ENCODE measurements around the gene DCN. TPM values are rescaled to one million over a fixed set of nuclear protein-coding genes. Genes with fewer than 3 reads are reported as not detected.

DCN gene
- total RNA-seq, 1 donor from 2014 or later = 41.6 TPM

DNA sequence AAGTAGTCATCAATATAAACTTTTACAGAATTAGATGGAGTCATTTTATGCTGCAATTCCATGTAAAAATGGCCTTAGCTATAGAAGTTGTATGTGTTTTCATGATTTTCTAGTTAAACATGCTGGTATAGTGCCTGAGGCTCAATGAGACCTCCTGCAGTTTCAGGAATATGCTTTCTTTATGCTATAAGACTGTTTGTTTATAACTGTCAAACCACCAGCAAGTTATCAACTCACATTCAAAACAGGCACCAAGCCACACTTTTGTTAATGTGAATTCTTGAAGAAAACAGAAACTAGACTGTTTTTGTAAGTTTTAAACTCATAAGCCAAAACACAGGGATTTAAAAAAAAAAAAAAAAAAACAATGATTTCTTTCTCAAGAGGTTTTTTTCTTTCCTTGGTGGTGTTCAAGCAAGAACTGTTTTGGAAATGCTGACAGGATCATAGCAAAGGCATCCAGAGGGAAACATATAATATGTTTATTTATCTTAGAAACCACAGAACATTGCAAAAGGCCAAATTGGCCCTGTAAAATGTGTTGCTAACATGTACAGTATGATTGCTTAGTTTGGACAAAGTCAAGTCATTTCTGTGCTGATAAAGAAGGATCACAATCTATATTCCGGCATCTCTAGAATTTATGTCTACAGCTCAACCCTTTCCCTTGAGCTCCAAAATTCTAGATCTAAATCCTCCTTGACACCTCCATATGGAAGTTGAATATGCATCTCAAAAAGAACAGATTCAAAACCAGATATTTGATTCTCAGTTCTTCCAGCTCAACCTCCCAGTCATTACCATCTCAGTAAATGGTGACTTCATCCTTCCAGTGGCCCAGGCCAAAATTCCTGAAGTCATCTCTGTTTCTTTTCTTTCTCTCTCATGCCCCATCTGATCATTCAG lies 42.3 kb downstream of the DCN start:
- FAIRE-seq = no peak
- no peak for DNase-seq (ENCODE audit: low spot score in 2 of 2)

DNA sequence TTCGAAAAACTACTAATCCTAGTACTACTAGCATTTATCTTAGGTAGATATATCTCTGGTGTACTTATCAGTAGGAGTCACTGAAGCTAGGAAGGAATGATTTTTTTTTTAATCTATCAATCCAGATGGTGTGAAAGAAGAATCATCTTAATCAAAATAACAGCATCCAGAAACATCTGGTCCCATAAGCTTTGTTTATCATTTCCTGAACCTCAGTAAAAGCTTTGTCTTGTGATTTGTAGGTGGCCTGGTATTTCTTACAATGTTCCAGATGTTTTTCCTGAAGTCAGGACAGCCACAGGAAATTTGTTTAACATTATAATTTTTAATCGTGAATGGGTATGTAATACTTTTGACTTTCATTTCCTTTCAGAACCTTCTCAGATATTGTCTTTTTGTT lies 43.3 kb downstream of the DCN start:
- DNase-seq (ENCODE audit: low spot score in 2 of 2) (no peak), FAIRE-seq (no peak)

DNA sequence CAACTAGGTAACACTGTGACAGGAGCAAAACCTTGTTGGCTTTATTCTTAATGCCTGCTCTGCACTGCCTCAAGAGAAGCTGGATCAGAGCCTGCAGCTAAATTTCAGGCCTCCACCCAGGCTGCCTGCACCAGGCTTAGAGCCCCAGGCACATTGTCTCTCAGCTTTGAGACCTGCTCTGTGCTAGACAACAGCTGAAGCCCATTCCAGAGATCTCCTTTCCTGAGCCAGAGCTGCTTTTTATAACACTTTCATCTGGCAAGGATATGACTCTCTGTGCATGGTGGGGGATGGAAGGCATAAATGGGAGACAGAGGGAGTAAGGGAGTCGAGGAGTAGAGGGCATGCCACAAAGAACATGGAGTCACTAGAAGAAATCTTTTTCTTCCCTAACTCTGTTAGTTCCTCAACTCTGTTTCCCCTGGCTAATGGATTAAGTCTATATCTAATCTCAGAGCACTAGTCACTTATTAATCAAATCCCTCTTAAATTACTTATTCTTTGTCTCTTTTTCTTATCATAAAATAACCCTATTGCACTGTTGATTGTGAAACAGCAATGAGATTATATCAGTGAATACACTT lies 44.2 kb downstream of the DCN start:
- no peak for DNase-seq (ENCODE audit: low spot score in 2 of 2)
- FAIRE-seq = no peak

DNA sequence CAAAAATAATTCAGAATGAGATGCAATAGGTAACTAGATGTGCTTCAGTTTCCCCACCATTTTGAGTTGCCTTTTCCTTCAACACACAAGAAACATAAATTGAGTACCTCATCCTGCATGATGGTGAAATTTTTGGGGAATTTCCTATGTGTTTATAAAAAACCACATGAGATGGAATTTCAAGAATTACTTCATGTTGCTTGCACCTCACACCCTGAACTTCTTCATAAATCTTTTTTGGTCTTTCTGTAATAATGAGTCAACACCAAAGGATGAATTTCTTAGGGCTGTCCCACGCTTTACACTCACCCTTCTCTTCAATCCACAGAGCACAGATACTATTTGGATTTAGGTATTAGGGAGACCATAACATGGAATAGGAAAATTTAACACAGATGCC lies 48.7 kb downstream of the DCN start:
- FAIRE-seq (no peak), DNase-seq (ENCODE audit: low spot score in 2 of 2) (no peak)

DNA sequence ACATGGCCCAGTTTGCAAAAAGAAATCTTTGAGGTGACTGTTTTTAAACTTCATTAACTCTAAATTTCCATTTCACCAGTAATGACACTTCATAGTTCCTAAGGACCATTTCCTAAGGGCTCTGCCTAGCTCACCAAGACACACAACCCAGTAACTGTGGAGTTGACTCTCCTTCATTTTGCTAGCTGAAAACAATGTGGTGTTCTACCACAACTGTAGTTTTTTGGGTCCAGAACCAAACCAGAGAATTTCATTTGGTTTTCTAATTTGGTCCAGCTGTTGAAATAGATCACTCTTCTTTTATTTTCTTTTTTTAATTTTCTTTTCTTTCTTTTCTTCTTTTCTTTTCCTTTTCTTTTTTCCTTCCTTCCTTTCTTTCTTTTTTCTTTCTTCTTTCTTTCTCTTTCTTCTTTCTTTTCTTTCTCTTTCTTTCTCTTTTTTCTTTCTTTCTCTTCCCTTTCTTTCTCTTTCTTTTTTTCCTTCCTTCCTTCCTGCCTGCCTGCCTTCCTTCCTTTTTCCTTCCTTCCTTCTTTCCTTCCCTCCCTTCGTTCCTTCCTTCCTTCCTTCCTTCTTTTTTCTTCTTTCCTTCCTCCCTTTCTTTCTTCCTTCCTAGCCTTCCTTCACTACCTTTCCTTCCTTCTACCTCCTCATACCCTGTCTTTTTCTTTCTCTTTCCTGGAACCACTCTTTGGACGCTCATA lies 52.8 kb downstream of the DCN start:
- no peak for FAIRE-seq
- no peak for DNase-seq (ENCODE audit: low spot score in 2 of 2)

DNA sequence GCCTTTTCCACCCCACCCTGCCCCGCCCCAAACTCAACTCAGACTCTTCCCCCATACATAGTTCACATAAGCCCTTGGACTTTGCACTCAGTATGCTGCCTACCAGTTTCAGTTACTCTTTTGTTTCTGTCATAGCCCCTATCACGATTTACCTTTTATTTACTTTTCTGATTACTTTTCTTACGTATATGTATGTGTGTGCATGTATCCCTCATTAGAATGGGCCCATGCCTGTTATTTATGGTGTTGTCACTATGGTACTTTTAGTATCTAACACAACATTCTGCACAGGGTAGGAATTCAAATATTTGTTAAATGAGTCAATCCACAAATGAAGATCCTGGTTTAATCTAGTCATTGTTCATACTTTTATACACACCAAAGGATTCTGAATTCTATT lies 54.9 kb downstream of the DCN start:
- FAIRE-seq = no peak
- no peak for DNase-seq (ENCODE audit: low spot score in 2 of 2)

DNA sequence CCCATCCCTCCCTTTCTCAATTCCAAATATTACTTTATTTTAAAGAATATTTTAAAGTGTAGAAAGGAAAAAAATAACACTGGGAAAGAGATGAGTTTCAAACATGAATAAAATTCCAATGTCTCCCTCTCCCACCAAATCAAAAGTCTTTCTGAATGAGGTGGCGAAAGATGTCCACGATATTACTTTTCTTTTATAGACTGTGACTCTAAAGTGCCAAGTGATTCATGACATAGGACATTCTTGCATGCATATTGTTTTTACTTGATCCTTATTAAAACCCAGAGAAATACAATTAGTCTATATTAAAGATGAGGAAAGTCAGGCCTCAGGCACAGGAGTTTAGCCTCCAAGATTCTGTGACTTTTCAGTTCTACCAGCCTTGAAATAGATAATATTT lies 55.3 kb downstream of the DCN start:
- no peak for FAIRE-seq
- DNase-seq (ENCODE audit: low spot score in 2 of 2) = no peak

DNA sequence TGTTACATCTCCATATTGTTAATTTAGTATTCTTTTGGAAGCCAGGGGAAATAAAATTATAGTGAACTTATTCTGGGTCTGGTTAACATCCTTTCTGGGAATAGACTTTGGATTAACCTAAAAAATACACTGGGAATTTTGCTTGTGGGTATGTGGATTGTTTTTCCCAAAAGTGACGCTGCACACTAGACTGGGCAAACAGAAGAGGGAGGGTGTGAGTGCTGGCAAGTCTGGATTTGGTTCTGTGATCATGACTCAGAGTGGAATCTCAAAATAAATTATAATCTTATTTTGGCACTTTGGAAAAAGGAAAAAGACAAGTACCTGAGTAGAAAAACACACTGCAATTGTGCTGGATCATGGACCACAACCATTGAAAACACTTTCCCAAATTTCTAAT lies 56.1 kb downstream of the DCN start:
- DNase-seq (ENCODE audit: low spot score in 2 of 2) (no peak), FAIRE-seq (no peak)

DNA sequence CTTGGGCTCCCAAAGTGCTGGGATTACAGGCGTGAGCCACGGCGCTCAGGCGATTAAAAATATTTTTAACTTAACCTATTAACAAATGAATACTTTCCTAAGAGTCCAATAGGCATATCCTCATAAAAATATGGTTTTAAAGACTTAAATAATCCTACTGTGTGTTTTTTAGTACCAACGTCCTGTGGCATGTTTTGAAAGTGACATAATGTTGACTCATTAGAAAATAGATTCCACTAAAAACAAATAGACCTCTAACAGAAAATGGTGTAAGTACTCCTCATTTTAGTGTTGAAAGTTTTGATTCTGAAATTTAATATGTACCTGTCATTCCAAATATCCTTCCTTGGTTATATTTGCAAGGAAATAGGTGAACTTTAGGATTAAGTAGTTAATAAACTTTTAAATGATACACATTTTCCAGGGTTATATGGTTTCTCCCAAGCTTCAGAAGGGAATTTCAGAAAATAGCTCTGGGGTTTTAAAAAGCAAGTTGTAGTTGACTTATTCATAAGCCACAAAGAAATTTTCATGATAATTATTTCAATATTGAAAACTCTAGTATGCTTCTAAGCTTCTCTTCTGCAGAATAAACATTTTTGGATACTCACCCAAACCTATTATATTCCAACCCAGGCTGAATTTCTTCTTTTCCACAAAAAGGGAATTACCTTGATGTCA lies 59.2 kb downstream of the DCN start:
- DNase-seq (ENCODE audit: low spot score in 2 of 2) (no peak), FAIRE-seq (no peak)

DNA sequence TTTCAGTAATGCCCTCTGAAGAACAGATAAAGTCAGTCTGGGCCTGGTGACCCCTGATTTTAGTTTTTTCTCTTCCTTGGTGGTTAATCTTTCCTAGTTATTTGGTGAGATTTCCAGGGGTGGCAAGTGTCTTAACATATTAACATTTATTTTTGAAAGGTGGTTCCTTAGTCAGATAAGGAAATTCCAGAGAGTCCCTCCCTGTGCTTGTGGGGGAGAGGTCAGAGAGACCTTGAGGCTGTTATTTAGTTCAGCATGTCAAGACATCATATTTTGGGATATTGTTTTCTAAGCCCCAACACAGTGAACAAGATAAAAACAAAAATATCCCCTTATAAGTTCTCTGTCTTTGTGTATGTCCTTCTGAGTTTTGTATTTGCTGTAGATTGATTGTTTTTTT lies 61.8 kb downstream of the DCN start:
- DNase-seq (ENCODE audit: low spot score in 2 of 2) (no peak), FAIRE-seq (no peak)

DNA sequence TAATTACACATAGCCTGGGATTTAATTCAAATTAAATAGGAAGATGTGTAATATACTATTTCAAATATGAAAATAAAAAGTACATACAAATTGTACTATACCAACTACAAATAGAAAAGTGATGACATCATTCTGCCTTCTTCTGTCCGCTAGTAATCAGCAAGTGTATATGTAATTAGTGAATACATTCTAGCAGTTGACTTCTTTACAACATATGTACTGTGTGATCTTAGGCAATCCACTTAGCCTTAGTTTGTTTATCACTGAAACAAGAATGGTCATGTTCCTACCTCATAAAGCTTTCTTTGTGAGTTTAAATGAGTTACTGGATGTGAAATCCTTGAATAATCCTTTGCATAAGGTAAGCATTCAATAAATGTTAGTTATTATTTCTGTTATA lies 63.5 kb downstream of the DCN start:
- FAIRE-seq = no peak

DNA sequence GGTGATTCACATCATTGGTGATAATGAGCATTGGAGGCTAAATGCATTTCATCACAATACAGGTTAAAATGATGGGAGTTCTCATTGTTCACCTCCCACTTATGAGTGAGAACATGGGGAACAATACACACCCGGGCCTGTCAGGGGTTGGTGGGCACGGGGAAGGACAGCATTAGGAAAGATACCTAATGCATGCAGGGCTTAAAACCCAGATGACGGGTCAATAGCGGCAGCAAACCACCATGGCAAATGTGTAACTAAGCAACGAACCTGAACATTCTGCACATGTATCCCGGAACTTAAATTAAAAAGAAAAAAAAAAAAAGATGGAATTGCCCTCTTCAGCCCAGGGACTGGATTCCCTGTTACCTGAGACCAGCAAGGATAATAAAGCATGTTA lies 69.0 kb downstream of the DCN start:
- FAIRE-seq = no peak
- no peak for DNase-seq (ENCODE audit: low spot score in 2 of 2)

More for the DNA sequence above, 63.5 kb downstream of the DCN start:
- DNase-seq (ENCODE audit: low spot score in 2 of 2) = no peak

DNA sequence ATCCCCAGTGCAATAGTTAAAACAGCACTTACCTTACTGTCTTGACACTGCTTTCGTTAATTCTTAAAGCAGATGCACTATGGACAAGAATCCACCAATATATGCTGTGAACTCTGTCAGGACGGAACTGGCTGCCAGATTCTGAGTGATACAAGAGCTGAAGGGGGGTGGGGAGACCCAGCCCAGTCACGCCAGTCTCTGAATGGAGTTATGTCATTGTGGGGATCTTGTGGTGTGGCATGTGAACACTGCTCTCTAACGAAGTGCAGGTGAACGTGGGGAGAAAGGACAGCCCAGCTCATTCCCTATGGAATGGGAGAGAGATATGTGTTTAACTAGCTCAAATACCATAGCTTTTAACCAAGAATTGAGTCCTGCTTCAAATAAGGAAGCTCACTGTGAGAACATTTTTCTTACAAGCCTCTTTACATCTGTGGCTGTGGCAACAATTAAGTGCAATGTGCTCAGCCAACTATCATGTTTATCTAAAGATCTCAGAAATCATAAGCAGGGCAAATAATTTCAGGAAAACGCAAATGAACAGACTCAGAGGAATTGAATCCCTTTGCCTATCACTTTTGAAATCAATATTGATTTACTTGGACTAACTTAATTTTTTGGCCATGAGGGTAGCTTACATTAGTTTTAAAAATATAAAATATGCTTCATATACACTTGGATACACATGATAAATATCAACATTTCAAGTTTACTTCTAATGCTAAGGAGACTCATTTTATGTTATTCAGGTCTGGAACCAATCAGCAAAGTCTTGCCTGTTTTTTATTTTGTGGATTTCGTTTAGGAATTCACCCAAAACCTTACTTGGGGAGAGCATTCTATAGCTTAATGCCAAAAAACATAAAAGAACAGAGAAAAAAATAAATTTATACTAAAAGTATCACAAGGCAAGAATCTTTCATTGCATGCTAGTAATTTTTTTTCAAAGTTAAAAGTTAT lies 71.0 kb downstream of the DCN start, which contains the start of gene LUM:
Gene LUM (minus strand): TSS at position 129 of the 960 bp plus-strand sequence. CDS start 2,515 bp downstream, outside the sequence.
- FAIRE-seq (no peak), DNase-seq (ENCODE audit: low spot score in 2 of 2) (no peak)

DNA sequence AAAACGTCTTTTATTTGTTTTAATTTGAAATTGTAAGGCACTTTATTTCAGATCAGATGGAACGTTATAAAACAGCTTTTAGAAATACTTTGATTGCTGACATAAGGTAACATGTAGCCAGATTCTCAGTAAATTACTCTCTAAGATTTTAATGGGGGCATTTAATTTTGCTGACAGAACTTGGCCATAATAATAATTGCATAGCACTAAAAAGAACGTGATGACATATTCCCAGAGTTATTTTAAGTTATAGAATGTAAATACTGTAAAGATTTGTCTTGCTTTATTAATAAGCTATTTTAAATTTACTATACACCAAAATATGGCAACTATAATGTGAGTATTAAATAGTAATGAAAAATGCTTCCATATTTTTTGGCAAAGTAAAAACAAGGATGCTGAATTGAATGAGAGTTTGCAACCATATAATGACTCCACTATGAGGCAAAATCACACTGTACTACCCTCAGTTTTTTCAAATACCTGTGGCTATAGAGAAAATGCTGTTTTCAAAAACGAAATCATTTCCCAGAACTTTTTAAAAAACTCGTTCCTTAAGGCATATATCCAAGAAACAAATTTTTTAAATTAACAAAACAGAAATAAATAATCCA lies 72.2 kb downstream of the DCN start:
- FAIRE-seq (no peak), DNase-seq (ENCODE audit: low spot score in 2 of 2) (no peak)

DNA sequence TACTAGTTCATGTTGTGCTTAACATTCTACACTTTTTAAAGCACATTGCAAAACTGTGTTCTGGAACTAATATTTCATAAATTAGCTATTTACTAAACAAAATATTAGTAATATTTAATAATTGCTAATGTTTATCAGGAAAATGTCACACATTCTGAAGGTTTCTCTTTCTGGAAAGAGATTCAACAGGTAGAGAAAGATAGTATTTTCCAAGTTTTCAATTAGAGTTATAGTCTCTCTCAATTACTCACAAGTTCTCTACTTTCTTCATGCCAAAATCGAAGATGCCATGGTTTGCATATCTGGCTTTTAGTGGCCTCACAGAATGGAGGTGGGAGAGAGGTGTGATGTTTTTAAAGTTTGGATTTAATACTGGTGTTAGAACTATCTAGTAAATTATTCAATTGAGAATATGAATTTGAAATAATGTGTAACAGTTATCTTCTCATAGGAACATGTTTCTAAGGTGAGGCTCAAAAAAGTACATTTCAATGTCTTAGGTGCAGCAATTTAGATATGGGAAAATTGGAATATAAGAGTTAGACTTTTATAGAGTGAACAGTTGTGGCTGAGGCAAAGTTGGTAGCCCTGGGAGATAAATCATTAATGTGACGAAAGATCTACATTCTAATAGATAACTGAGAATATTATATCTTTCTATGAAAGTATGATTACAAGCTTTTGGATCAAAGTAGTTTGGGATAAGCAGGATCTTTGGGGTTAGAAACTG lies 72.9 kb downstream of the DCN start:
- DNase-seq (ENCODE audit: low spot score in 2 of 2) (no peak), FAIRE-seq (no peak)

DNA sequence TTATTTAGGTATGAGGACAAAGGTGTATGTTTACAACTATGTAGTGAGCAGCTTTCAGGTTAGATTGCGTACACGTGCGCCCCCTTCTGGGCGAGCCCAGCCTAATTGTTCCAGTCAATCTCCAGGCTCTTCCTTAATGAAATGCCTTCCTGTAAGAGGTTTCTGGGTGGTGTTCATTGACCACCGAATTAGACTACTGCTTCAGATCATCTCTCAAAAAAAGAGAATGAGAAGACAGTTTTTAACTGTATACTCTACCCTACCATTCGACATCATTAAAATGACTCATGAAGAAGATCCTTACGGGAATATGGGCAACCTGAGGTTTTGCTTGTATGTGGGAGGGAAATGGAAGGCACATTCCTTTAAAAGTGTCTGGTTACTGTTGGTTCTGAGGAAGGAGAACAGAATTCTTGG lies 73.5 kb downstream of the DCN start:
- no peak for FAIRE-seq
- no peak for DNase-seq (ENCODE audit: low spot score in 2 of 2)

DNA sequence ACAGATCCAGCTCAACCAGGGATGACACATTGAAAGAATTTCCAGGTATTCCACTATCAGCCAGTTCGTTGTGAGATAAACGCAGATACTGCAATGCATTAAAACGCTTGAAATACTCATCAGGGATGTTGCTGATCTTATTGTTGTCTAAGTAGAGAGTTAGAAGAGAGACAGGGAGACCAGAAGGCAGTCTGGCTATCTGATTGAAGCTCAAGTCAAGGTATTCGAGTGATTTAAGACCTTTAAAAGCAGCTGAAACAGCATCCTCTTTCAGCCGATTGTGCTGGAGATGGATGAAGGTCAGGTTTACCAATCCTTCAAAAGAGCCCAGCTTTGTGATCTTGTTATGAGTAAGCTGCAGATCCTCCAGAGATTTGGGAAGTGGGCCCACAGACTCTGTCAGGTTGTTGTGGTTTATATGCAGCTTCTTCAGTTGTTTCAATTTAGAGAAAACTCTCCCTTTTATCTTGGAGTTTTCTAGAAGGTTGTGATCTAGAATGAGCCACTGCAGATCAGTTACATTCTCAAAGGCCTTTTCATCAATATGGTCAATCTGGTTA lies 74.3 kb downstream of the DCN start:
- DNase-seq (ENCODE audit: low spot score in 2 of 2) = no peak
- no peak for FAIRE-seq

DNA sequence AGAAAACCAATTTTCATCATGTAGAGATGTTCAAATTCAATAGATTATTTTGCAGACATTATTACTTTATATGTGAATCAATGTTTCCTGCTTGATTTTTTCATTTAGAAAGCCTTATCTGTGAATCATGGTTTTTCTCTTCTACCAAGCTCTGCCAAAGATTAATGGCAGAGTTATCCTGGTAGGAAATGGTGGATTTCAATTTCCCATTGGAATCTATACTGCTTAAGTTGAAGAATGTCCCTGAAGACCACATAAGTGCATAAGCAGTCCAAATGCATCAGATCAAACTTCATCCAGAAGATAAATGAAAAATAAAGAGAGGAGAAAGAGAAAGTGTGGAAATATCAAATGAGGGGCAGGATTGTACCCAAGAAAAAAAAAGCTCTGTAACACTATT lies 76.3 kb downstream of the DCN start:
- FAIRE-seq = no peak
- no peak for DNase-seq (ENCODE audit: low spot score in 2 of 2)
